GM19351 (cell line): ENCODE results near the gene IQSEC2.

ENCODE experiments used
- ATAC-seq: cut with Tn5 transposase; IDR thresholded peaks from one replicate; pipeline ENCODE4 v1.9.1; 2021; ENCODE audit warnings: mild to moderate bottlenecking, moderate library complexity; ENCODE audit not compliant: unreplicated experiment

IQSEC2 gene

GRCh38 chrX:53249408-53250042, 31.9 kb downstream of the IQSEC2 start:
- ATAC-seq = no peak

- ATAC-seq = no peak
These were observed 33.5 kb downstream of the IQSEC2 start for GRCh38 chrX:53247928-53248327.

- ATAC-seq = no peak
These were observed 35.2 kb downstream of the IQSEC2 start for GRCh38 chrX:53246231-53246630.

GRCh38 chrX:53244610-53245009, 36.8 kb downstream of the IQSEC2 start:
- no peak for ATAC-seq

GRCh38 chrX:53242310-53242709, 39.1 kb downstream of the IQSEC2 start:
- no peak for ATAC-seq

GRCh38 chrX:53241558-53241957, 39.8 kb downstream of the IQSEC2 start:
- no peak for ATAC-seq

- no peak for ATAC-seq
These were observed 41.9 kb downstream of the IQSEC2 start for GRCh38 chrX:53239474-53239873.

GRCh38 chrX:53237056-53237455, 44.3 kb downstream of the IQSEC2 start:
- no peak for ATAC-seq

- no peak for ATAC-seq
These were observed 45.2 kb downstream of the IQSEC2 start for GRCh38 chrX:53236025-53236679.

GRCh38 chrX:53235566-53235965, 45.8 kb downstream of the IQSEC2 start:
- ATAC-seq = no peak

GRCh38 chrX:53234484-53234883, 46.9 kb downstream of the IQSEC2 start:
- ATAC-seq = no peak

GRCh38 chrX:53233536-53233935, 47.8 kb downstream of the IQSEC2 start:
- no peak for ATAC-seq

GRCh38 chrX:53230116-53230515, 51.3 kb downstream of the IQSEC2 start:
- no peak for ATAC-seq

- no peak for ATAC-seq
These were observed 54.1 kb downstream of the IQSEC2 start for GRCh38 chrX:53227224-53227765.

GRCh38 chrX:53224860-53225797, 56.3 kb downstream of the IQSEC2 start, which contains the start of gene KDM5C:
KDM5C (minus strand) TSS chrX:53225207; CDS start chrX:53224889, 318 bp downstream.
- peak; percentile 82 for ATAC-seq

- ATAC-seq = peak; percentile 9
These were observed 57.2 kb downstream of the IQSEC2 start for GRCh38 chrX:53223955-53224859.

GRCh38 chrX:53223068-53223693, 58.2 kb downstream of the IQSEC2 start:
- no peak for ATAC-seq
